Ammon's horn (tissue), 1 donor: Measurements from ENCODE around the gene OSBPL6.
A peak's percentile ranks its signal among the peaks of the same experiment; 100 is the strongest.
"Not testable (repeated sequence)": the region's sequence is repeated elsewhere in the genome, so short reads cannot be mapped to it uniquely, and the experiment has no call there.

ENCODE experiments used
- DNase-seq: peaks from one replicate; pipeline ENCODE4 v3.0.0-alpha.2; 2016; ENCODE audit warnings: low spot score

The OSBPL6 gene

DNA sequence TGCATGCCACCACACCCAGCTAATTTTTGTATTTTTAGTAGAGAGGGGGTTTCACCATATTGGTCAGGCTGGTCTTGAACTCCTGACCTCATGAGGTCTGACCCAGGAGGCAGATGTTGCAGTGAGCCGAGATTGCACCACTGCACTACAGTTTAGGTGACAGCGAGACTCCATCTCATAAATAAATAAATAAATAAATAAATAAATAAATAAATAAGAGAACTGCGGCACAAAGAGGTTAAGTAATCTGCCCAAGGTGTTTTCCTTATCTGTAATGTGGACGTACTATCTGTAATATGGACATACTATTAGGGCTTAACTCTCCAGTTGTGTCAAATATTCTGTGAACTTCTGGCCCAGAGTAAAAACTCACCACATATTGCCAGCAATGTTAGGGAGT is 4.1 kb downstream of the OSBPL6 start:
- DNase-seq = not testable (repeated sequence)

DNA sequence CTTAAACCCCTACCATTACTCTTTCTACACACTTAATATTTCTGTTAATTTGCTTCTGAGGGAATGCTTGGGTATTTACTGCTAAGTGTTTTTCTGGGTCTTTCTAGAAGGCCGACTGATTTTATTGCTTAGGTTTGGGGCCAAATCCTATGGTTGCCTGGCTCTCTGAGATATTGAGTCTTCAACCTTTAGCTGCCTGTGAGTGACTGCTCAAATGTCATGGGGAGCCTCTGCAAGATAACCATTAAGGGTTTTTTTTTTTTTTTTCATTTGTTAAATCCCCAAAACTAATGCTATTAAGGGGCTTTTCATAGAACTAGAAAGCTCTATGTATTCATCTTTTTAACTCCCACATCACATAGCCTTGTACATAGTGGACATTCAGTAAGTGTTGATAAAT is 5.0 kb downstream of the OSBPL6 start:
- no peak for DNase-seq

DNA sequence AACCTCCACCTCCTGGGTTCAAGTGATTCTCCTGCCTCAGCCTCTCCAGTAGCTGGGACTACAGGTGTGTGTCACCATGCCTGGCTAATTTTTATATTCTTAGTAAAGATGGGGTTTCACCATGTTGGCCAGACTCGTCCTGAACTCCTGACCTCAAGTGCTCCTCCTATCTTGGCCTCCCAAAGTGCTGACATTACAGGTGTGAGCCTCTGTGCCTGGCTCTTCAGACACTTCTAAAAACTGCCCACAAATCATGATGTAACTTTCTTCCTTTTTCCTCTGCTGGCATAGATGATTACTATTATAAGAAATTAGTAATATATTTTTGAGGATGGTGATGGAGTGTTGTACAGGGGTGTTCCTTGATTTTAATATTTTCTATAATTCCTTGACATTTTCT is 6.0 kb downstream of the OSBPL6 start:
- no peak for DNase-seq

DNA sequence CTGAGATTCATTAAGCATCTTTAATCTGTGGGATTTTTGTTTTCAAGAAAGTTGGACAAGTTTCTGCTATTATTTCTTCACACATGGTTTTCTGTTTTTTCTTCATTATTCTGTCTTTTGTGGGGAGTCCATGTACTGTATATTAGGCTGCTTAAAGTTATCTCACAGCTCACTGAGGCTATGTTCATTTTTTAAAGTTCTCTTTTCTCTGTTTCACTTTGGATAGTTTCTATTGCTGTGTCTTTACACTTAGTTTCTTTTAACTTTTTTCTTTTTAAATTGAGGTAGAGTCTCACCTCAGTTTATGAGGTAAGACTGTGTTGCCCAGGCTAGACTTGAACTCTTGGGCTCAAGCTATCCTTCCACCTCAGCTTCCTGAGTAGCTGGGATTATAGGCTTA is 8.6 kb downstream of the OSBPL6 start:
- no peak for DNase-seq

DNA sequence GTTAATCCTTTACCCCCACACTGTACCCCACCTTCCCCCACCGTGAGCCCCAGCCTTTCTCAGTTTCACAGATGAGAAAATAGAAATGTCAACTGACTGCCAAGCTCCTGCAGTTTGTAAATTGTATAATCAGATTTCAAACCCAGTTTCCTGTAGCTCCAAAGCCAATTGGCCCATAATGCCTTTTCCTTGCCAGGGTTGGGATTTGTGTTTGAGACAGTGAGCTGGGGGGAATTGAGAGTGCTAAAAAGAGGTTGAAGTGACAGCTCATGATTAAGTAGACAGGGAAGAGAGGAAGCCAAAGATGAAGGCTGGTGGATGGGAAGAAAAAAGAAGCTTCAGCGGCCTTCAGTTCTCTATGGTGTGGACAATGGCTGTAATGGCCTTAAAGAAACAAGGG is 10.7 kb downstream of the OSBPL6 start:
- DNase-seq = no peak

DNA sequence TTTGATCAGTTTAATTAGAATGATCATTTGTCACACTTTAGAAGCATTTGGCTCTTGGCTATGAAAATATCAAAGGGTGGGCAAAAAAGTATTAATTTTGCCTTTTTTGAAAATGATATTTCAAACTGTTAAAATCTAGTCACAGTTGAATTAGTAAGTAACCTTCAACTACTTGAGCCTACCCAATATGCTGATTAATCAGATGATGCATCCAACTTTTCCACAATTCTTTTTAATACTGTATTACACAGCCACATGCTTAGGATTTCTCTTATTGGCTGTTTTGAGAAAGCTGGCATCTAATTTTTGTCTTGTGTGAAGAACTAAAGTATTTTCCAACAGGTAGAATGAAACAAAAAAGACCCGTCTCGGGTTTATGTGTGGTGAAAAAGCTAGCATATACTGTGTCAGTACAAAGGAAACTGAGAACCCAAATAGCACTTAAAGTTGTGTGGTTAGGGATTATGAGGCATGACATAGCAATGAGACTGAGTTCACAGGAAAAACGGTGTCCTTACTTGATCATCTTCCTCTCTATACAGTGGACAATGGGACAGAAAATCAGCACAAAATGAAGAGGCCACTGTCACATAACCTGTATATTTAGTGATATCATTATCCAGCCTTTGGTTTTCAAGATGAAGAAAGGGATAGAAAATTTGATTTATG is 11.7 kb downstream of the OSBPL6 start:
- DNase-seq = no peak

DNA sequence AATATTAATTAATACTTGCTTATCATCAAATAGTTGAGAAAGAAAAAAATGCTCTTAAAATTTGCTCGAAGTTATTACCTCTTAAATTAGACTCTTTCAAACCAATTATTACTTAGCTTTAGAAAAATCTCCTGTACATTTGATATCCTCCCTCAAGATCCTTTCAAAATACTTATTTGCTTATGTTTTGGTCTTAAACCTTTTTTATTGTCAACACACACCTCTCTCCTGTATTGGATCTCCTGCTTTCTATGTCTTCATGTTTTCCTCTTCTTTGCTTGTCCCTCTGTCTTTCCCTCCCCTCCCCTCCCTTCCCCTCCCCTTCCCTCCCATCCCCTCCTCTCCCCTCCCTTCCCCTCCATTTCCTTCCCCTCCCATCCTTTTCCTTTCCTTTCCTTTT is 14.0 kb downstream of the OSBPL6 start:
- DNase-seq = no peak

DNA sequence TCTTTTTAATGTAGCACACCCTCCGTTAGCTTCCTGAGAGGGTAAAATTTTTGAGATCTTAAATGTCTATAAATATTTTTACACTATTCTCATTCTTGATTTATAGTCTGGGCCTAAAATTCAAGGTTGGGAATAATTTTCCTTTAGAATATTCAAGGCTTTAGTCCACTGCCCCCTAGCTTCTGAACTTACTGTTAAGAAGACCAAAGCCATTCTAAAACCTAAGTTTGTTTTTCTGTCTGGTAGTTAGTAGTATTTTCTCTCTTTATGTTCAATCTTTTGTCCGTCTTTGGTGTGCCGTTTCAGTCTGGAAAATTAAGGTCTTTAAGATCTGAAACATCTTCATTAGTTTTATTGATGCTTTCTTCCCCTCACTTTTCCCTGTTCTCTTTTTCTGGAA is 14.5 kb downstream of the OSBPL6 start:
- DNase-seq = no peak

DNA sequence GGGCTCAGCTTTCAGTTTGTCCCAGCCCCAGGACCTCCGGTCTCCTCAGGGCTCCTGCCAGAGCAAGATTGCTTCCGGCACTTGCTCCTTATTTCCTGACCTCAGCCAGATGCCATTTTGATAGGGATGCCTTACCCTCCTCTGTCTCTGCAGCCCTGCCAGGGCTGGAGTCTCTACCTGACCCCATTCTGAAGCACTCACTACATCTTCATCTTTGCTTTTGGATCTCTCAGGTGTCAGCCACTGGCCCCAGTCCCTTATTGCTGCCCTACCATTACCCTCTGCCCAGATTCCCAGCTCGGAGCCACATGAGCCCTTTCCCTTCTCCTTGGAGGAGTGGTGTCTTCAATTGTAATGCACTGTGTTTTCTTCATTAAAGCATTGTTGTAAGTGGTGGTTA is 17.1 kb downstream of the OSBPL6 start:
- no peak for DNase-seq

DNA sequence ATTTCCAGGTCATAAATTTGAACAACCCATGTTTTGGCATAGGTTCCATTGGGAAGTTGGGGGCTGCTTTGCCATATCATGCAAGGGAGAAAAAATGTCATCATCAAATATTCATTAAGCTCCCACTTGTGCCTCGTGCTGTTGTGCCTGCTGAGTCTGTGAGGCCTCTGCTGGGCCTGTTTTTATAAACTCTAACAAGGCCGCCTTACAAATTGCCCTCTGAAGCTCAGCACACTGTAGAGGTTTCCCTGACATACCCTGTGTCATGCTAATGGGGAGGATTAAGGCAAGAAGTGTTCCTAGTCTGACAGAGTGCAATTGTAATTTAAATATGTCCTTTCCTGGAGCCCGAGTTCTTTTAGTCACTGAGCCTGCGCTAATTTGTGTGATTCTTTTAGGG is 17.6 kb downstream of the OSBPL6 start:
- DNase-seq = peak; percentile 56

DNA sequence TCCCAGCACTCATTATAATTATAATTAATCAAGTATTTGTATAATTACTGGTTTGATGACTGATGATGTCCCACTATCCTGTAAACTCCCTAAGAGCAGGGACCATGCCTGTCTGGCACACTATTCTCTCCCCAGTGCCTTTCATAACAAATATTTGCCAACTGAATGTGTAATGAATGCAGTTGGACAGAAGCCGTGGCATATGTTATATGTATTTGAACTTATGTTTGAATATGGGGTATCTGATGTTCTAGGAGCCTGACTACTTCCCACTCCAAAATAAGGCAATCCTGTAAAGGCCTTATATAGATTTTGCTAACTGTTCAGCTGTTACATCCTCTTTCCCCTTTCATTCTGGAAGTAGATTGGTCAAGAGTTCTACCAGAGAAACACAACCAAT is 19.7 kb downstream of the OSBPL6 start:
- no peak for DNase-seq

DNA sequence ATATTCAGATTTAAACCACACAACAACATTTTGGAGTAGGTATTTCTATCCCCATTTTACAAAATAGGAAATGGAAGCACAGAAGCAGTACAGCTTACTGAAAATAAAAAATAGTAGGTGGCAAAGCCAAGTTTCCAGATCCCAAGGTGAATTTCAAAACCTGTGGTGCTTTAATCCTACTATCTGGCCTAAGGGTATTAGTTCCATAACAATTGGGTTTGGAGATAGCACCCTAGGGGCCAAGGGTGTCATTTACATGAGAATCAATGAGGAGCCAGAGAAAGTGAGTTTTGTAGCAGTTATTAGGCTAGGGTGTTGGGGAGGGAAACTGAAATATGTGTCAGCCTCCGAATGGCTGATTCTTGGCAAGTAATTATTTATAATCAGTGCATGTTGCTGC is 24.9 kb downstream of the OSBPL6 start:
- DNase-seq = no peak

DNA sequence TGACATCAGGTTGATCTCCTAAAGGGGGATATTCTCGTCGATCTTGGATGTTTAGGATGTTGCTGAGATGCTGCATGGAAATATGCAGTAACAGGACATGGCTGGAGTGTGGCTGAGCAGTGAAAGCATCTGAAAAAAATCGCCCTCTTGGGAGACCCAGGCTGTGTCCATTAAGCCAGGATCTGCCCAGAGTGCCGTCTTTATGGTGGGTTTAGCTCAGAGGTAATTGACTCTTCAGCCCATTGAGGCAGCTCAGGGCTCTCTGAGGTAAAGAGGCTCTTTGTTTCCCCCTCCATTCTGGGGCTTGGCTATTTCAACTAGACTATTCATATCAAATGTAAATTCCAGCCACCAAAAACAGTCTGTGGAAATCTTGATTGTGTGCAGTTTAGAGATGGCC is 26.5 kb downstream of the OSBPL6 start:
- no peak for DNase-seq

DNA sequence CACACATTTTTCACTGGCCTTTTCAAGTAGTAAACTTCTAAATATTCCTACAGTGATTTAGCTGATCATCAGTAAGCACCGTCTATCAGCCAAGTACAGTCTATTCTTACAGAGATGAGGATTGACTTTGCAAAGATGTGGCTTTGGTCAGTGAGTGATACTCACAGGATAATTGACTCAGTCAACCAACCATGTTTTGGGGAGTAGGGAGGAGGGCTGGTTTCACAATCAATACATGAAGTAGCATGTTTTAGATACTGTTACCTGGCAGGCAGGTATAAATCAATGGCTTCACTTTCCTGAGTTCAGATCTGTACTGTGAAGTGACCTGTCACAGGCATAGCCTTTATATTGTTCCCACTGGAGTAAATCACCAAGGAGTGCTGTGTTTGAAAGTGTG is 27.2 kb downstream of the OSBPL6 start:
- no peak for DNase-seq

DNA sequence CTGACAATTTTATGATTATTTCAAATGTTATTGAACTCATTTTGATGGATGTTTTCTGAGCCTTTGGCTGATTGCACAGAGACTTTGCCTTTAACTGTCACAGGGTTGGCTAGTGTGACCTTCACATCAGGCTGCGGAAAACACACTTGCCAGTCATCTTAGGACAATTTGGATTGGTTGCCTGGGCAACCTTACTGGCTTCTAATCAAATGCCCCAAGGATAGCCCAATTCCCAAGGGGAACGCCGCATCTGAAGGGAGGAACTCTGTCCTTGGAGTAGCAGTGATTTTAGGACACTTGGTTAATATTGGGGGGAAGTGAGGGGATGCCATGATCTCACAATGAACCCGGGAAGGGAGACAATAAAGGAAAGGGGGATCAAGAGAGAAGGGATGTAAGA is 29.5 kb downstream of the OSBPL6 start:
- no peak for DNase-seq

DNA sequence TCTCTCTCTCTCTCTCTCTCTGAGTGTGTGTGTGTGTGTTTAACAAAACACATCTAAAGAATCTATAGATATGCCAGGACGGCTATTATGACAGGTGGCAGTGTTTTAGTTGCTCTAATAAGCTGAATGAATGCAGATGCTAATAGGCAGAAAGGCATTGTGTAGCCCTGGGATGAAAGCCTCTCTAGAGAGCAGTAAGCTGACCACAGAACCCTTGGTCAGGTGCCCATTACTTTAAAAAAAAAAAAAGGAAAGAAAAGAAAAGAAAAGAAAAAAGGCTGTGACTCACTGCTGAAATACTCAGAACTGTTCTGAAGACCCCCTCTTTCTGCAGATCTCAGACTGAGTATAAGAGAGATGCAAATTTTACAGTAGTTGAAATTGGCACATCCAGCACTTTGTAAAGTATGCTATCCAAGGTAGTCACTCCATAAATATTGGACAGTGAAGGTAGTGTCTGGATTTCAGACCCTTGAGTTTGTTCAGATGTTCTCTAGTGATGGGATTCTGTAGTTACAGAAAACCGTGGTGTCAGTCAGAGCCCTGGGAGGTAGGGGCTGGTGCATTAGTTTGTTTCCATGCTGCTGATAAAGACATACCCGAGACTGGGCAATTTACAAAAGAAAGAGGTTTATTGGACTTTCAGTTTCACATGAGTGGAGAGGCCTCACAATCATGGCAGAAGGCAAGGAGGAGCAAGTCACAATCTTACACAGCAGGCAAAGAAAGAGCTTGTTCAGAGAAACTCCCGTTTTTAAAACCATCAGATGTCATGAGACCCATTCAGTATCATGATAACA is 30.9 kb downstream of the OSBPL6 start:
- DNase-seq = no peak

DNA sequence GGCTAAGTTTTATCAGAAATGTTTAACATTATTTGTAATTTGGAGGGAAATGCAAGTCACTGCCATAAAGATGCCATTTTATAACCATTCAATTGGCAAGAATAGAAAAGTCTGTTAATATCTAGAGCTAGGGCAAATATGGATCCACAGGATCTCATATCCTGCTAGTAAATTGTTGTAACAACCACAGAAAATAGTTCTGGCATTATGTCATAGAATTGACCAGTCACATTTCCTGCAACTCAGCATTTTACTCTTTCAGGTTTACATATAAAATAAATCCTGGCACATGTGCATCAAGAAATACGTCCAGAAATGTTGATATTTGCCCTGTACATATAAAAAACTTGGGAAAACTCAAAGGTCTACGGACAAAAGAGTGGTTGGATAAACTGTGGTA is 32.9 kb downstream of the OSBPL6 start:
- DNase-seq = no peak

DNA sequence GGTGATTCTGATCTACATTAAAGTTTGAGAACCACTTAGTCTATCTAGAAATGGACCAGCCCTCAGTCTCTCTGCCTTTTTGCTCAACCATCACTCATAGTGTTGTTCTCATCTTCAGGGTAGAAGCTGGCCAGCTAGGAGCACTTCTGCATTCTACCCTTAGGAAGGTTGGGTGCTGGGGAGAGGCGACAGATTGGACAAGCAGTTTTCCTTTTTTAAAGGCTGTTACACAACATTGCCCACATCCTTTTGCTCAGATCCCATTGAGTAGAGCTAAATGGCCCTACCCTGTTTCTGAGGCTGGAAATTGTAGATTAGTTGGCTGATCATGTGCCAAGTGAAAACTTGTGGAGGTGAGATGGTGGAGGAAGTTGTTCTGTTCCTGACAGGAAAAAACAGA is 35.6 kb downstream of the OSBPL6 start:
- DNase-seq = peak; percentile 65

DNA sequence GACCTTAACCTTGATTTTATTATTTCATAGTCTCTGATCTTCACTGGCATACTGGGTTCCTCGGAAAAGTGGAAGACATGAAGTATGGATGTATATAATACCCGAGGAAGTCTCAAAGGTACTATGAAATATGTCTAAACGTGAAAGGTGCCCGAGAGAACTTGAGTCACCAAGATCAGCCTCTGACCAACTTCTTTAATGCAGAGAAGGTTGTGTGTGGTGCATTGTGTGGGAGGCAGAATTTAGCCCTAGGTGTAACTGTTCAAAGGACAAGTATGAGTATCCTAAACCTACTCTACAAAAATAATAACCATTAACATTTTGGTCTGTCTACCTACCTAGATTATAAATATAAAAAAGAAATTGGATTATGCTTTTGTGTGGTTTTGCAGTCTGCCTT is 36.1 kb downstream of the OSBPL6 start:
- no peak for DNase-seq

DNA sequence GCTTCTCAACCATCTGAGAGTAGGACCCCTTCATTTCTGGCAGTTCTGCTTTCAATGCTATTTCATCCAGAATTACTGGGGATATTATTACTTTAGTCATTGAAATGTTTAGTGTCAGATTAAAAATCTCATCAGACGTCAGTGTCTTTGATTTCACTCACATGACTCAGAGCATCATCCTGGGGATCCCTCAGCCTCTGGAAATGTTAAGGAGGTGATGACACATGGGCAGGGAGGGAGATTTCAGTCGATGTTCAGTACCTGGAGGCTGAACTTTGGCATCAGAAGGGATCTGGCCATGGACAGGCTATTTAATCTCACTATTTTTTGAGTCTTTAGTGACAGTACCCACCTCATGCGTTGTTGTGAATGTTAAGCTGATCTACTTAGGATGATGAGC is 39.1 kb downstream of the OSBPL6 start:
- no peak for DNase-seq

DNA sequence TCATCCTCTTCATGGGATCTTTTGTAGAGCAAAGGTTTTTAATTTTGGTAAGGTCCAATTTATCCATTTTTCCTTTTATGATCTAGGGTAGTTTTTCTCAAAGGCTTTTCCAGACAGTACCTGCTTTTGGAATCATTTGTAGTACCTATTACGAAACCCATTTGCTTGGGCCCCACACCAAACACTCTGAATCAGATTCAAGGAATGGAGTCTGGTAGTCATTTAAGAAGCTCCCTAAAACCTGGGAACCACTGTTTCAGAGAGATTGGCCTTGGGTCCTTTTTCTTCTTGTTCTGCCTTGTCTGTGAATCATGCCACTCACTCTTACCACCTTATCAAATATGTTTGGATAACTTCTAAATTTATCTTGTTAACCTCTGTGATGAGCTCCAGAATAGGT is 40.3 kb downstream of the OSBPL6 start:
- no peak for DNase-seq

DNA sequence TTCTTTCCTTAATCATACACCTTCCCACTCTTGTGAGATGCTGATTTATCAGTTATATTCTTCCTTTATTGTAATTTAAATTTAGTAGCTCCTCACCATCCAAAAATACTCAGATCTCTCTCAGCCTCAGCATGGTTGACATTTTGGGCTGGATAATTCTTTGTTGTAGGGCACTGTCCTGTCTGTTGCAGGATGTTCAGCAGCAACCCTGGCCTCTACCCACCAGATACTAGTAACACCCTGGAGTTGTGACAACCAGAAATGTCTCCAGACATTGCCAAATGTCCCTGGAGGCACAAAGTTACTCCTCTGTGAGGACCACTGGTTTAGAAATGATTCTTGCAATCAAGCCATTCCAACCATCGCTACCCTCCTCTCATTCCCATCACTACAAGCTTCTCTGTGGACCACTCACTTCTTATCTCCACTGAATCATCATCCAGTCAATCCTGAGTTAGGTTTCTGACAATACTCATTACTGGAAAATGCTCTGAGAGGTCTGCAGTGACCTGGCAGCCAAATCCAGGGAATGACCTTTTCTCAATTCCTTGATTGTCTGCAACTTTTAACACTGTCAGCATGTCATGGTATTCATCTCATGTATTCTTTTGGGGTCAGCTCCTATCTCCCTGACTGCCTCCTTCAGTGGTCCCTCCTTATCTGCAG is 43.3 kb downstream of the OSBPL6 start:
- DNase-seq = no peak

DNA sequence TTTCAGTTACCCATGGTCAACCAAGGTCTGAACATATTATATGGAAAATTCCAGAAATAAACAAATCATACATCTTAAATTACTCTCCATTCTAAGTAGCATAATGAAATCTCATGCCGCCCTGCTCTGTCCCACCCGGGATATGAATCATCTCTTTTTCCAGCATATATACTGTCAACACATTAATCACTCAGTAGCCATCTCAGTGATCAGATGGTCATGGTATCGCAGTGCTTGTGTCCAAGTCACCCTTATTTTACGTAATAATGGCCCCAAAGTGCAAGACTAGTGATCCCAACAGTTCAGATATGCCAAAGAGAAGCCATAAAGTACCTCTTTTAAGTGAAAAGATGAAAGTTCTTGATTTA is 43.8 kb downstream of the OSBPL6 start:
- DNase-seq = no peak

DNA sequence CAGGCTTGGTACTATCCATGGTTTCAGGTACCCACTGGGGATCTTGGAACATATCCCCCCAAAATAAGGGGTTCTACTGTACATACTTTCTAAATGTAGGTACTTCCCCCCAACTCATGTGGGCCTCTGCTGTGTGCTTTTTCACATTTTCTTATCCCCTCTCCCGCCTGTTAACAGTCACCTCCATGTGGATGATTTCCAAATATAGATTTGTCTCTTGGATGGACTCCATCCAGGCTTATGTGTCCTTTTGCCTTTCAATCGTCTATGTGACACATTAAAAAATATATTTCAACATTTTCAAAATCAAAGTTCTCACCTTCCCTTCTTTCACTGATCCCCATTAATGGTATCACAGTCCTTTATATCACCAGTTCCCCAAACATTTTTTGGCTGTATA is 44.4 kb downstream of the OSBPL6 start:
- DNase-seq = no peak
